PC-9 (cell line): ENCODE data around the gene MYOF.

ENCODE experiments used
- EZH2 ChIP-seq: fragments of 200-600 bp; sonication (generic); IDR thresholded peaks from 2 replicates; pipeline ENCODE4 v1.8.0; 2017; ENCODE audit warnings: antibody characterized with exemption, low read depth
- TF ChIP-seq, protein P1 (sequence below): fragments of 200-600 bp; sonication (generic); conservative IDR thresholded peaks from 2 replicates; pipeline ENCODE4 v1.6.1; 2017; ENCODE audit warnings: mixed run types, antibody characterized with exemption, mild to moderate bottlenecking, moderate library complexity

DNA sequence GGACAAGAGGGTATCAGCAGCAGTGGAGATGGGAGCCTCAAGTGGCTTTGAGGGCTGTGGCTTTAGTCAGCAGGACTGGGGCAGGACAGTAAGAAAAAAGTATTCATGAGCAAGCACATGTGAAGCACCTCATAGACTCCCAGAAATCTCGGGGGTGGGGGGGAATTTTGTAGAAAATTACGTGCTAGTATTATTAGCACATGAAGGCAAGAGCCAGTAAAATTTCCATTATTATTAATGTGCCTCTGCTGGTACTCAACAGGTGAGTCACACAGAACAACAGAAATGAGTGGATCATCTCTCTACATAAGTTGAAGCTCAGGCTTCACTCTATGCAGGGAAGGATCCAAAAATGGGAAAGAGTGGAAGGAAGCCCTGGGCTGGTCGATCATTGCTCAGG is 114.5 kb downstream of the MYOF start:
- TF ChIP-seq, protein P1, sequence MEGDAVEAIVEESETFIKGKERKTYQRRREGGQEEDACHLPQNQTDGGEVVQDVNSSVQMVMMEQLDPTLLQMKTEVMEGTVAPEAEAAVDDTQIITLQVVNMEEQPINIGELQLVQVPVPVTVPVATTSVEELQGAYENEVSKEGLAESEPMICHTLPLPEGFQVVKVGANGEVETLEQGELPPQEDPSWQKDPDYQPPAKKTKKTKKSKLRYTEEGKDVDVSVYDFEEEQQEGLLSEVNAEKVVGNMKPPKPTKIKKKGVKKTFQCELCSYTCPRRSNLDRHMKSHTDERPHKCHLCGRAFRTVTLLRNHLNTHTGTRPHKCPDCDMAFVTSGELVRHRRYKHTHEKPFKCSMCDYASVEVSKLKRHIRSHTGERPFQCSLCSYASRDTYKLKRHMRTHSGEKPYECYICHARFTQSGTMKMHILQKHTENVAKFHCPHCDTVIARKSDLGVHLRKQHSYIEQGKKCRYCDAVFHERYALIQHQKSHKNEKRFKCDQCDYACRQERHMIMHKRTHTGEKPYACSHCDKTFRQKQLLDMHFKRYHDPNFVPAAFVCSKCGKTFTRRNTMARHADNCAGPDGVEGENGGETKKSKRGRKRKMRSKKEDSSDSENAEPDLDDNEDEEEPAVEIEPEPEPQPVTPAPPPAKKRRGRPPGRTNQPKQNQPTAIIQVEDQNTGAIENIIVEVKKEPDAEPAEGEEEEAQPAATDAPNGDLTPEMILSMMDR, result no peak
- TF ChIP-seq EZH2, result no peak
